ENCODE measurements around the gene ODAD3.

The ODAD3 gene

DNA sequence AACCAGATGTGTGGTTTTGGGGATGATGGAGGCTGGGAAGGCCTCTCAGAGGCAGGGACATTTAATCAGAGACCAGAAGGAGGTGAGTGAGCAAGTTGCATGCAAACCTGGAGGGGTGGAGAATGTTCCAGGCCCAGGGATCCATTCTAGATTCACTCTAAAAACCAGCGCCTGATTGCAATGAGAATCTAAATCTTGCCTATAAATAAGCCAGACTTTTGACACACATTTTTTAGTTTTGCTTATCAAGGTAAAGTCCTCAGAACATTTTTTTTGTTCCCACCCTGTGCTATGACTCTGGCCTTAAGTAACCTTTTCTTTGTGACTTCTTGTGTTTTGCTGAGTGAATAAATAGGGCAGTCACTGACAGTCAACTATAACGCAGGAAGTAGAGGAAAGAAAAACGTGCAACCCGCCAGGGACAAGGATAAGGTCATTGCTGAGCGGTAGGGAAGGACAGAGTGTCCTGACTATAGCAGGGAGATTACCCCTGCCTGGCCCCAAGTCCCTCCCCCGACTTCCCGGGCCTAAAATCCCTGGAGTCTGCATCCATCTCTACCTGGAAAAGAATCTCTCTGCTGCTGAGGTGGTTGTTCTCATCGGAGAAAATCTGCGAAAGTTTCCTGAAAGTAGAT, 30.2 kb downstream of the ODAD3 start:
- TF ChIP-seq ZFX (IDR thresholded peaks at IDR 0.05) = no peak
- TF ChIP-seq CTCF (conservative IDR thresholded peaks at IDR 0.05) = no peak
- H3K27ac ChIP-seq = no peak overlapping the region

DNA sequence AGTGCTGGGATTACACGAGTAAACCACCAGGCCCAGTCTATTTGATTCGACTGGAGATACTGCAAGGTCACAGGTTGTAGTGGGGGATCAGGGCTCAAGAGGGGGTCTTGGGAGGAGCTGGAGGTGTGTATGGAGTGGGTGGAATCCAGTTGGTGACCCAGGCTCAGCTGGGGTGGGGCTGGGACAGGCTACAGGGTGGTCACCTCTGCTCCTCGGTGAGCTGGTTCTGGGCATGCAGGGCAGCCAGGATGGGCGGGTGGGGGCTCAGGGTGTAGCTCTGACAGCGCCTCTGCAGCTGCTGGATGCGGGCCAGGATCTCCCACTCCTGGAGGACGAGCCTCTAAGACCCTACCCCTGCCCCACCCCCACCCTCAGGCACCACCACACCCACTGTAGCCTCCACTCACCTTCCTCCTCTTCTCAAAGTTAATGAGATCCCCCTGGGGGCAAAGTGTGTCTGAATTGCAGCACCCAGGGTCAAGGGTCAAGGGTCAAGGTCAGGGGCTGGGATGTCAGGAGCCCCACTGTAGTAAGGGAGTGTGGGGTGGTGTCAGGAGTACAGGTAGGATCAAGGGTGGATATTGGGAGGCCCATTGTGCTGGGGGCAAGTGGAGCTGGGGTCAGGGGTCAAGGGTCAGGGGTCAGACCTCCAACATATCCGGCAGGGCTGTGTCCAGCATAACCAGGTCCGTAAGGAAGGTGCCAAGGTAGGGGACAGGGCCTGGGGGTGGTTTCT, 32.9 kb downstream of the ODAD3 start:
- H3K27ac ChIP-seq = no peak overlapping the region
- no peak for TF ChIP-seq CTCF (conservative IDR thresholded peaks at IDR 0.05)
- no peak for TF ChIP-seq ZFX (IDR thresholded peaks at IDR 0.05)

- no peak overlapping the region for H3K27ac ChIP-seq
- TF ChIP-seq CTCF (conservative IDR thresholded peaks at IDR 0.05) = no peak
- TF ChIP-seq ZFX (IDR thresholded peaks at IDR 0.05) = no peak
Measured at GRCh38 chr19:11400798-11401197, 34.1 kb downstream of the ODAD3 start.

DNA sequence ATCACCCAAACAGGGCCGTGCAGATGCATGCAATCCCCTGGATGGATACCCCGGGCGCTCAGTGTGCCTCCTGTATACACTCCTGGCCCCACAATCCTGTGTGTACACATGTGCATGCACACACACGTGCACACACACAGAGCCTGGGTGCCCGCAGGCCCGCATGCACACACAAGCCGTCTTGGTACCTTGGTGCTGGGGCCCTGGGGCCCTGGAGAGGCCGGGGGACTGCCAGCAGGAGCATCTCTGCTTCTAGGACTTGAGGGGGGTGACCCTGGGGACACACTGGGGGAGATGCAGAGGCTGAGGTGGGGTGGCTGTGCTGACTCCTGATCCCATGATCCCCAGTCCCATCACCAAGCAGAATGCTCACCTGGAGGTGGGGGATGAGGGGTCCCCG, 35.3 kb downstream of the ODAD3 start:
- no peak overlapping the region for H3K27ac ChIP-seq
- no peak for TF ChIP-seq ZFX (IDR thresholded peaks at IDR 0.05)
- TF ChIP-seq CTCF (conservative IDR thresholded peaks at IDR 0.05) = no peak

- no peak overlapping the region for H3K27ac ChIP-seq
- no peak for TF ChIP-seq ZFX (IDR thresholded peaks at IDR 0.05)
- no peak for TF ChIP-seq CTCF (conservative IDR thresholded peaks at IDR 0.05)
Measured at GRCh38 chr19:11397089-11397610, 37.8 kb downstream of the ODAD3 start.

DNA sequence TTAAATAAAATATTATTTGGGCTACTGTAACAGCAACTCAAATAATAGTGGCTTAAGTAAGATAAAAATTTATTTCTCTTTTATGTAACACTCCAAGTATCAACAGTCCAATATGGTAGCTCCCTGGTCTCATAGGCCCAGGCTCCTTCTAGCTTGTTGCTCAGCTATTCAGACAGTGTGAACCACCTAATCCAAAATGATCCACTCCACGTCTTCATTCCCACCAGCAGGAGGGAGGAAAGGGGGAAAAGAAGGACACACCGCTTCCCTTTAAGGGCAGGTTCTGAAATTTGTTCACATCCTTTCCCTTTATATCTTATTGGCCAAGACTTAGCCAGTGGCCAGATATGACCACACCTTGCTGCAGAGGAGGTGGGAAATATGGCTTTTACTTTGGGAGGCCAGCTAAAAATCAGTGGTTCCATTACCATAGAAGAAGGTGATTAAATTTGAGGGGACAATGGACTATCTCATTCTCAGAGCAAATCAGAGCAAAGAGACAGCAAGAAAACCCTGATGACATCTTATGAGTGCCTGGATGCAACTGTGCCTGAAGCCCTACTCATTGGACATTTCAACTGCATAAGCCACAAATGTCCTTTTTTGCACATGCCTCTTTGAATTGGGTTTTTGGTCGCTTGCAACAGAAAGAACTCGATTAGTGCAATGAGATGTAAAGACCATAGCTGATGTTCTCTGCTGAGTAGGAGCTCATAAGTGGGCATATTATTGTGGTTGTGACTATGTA, 43.8 kb downstream of the ODAD3 start:
- no peak for TF ChIP-seq CTCF (conservative IDR thresholded peaks at IDR 0.05)
- H3K27ac ChIP-seq = no peak overlapping the region

DNA sequence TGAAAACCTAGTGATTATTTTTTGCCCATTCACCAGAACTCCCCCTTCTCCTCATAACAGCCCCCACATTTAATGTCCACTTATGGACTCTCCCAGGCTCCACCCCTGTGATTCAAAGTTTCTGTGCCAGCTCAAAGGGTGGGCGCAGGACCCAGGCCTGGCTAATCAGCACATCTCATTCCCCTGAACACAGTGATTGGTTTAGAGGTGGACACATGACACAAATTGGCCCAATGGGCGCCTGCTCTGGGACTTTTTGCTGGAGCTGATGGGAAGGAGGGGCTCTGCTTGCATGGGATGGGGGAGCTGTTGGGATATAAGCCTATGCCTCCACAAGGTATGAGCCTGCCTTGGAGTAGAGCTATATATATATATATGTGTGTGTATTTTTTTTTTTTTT, 44.6 kb downstream of the ODAD3 start:
- TF ChIP-seq CTCF (conservative IDR thresholded peaks at IDR 0.05) (no peak), ZFX (IDR thresholded peaks at IDR 0.05) (no peak)
- no peak overlapping the region for H3K27ac ChIP-seq

Measured in C4-2B (cell line).